GM18519 (cell line): ENCODE data around the gene KIAA1958.

Experiments
- ATAC-seq: cut with Tn5 transposase; IDR thresholded peaks from one replicate; pipeline ENCODE4 v1.9.1; 2021; ENCODE audit warnings: mild to moderate bottlenecking, moderate library complexity; ENCODE audit not compliant: unreplicated experiment, low FRiP score

KIAA1958 gene

GRCh38 chr9:112527959-112528358 is 41.3 kb downstream of the KIAA1958 start:
- ATAC-seq, result no peak

- ATAC-seq, result no peak
Measured at GRCh38 chr9:112529316-112529715, 42.7 kb downstream of the KIAA1958 start.

DNA sequence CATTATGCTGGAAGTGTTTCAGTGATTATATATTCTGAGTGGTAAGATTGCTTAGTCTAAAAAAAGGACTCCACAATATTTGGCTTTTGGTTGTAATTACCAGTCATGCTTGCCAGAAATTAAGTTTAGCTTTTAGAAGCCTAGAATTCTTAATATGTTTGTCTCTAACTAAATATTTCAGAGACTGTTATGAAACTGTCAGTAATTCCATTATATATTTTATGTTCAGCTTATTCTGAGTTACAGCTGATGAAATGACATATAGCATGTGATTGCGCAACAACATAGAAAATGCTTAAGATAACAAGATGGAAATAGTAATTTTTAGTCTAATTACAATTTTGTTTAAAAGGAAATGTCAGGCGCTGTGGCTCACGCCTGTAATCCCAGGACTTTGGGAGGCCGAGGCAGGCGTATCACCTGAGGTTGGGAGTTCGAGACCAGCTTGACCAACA is 44.2 kb downstream of the KIAA1958 start:
- no peak for ATAC-seq

DNA sequence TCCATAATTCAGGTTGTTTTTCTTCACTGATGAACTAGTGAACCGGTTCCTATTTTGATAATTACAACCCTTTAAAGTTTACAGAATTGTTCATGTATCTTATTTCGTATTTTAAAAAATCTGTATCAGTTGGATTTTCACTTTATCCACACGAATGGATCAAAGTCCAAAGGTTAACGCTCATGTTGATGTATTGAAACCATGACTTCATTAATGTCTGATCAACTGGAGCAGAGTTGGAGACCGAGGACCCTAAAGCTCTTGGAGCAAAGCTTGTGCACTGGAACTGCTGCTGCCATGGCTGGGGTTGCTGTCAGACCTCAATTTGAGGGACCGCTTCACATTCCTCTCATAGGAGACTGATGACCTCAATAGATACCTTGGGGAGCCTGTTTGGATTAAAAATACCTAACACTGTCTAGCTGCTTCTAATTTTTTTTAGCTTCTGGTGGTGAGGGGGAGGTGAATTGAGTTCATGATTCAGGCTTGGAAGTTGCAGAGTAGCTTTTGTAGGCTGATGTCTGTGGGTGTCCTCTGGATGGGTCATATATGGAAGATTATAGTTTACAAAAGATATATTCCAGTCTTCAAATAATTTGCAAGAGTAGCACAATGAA is 45.1 kb downstream of the KIAA1958 start:
- no peak for ATAC-seq

GRCh38 chr9:112532427-112532826 is 45.8 kb downstream of the KIAA1958 start:
- ATAC-seq, result no peak

- ATAC-seq, result no peak
Measured at GRCh38 chr9:112533660-112534059, 47.0 kb downstream of the KIAA1958 start.

DNA sequence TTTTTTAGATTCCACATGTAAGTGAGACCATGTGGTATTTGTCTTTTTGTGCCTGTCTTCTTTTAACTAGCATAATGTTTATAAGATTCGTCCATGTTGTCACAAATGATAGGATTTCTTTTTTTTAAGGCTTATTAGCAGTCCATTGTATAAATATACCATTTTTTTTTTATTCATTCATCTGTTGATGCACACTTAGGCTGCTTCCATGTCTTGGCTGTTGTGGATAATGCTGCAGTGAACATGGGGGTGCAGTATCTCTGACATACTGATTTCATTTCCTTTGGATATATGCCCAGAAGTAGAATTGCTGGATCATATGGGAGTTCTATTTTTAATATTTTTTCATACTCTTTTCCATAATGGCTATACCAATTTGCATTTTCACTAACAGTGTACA is 48.7 kb downstream of the KIAA1958 start:
- ATAC-seq, result no peak

DNA sequence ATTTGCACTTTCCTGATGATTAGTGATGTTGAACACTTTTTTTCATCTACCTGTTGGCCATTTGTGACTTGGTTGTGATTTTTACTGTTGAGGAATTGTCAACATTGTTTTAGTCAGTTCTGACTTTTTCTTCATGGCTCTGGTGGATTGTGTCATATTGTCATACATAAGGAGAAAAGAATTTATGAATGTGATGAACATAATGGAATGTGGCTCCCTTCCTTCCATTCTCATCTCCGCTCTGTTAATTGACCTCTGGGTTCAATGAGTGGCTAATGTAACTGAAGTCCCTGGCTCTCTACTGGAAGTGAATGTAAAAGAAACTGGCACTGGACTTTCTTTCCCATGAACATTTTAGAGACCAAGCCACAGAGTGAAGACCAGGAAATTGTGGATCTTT is 49.2 kb downstream of the KIAA1958 start:
- ATAC-seq, result no peak

DNA sequence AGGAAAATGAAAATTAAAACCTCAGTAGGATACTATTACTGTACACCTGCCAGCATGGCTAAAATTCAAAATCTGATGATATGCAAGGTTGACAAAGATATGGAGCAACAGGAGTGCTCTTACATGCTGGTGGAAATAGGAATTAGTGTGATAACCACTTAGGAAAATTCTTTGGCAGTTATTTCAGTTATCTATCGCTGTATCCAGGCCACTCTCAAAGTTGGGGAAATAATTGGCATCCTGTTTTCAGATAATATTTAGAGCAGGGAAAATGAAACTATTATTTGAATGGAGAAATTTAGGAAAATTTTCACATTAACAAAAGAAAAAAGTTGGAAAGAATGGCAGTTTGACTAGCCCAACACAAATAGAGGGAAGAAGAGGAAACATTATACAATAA is 50.9 kb downstream of the KIAA1958 start:
- no peak for ATAC-seq

DNA sequence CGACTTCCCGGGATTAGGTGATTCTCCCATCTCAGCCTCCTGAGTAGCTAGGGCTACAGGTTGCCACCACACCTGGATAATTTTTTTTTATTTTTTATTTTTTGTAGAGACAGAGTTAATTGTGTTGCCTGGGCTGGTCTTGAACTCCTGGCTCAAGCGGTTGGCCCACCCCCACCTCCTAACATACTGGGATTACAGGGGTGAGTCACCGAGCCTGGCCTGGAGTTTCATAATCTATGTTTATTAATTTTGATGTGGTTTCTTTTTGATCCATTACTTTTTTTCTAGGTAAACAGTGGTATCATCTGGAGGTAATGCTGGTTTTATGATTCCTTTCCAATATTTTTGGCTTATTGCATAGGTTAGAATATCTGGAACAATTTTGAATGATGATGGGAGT is 54.2 kb downstream of the KIAA1958 start:
- no peak for ATAC-seq

DNA sequence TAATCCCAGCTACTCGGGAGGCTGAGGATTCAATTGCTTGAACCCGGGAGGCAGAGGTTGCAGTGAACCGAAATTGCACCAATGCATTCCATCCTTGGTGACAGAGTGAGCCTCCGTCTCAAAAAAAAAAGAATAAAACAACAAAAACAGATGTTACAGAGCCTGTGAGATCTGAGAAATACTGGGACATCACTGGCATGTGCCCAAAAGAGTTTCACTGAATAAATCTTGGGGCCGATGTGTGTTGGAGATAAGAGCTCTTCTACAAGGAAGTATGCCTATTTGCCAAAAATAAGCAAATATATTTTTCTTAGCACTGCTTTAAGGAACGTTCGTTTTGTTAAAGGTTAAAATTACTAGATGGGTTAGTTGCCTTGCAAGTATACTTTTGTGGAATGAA is 55.1 kb downstream of the KIAA1958 start:
- ATAC-seq, result no peak

DNA sequence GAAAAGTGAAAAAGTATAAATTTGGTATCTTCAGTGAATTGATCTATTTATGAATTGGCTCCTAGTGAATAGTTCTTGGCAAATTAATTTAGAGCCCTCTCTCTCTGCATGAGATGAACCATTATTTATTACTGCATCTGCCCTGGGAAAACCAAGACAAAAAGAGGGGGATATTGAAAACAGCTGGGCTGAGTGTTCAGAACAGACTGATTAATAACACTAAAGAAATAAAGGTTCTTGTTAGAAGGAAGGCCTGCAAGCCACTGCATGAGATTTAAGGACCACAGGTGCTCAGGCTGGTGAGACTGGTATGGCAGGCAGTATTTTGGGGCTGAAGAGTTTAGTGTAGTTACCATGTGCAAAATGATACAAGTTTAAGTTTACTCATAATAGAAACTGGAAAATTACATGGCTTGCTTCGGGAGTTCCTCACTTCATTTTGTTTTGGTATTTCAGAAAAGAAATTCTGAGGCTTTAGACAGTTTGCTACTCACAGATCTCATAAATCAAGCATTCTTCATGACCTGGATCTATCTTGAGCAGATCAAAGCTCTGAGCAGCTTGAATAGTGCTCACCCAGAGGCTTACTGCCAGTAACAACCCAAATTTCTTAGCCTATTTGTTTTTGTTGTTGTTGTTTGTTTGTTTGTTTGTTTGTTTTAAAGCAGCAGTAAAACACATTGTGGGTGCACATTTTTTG is 56.1 kb downstream of the KIAA1958 start:
- ATAC-seq, result no peak

GRCh38 chr9:112544477-112544876 is 57.9 kb downstream of the KIAA1958 start:
- ATAC-seq, result no peak

- no peak for ATAC-seq
Measured at GRCh38 chr9:112545237-112545636, 58.6 kb downstream of the KIAA1958 start.

GRCh38 chr9:112546149-112547012 is 59.8 kb downstream of the KIAA1958 start:
- no peak for ATAC-seq

- no peak for ATAC-seq
Measured at GRCh38 chr9:112548051-112548440, 61.4 kb downstream of the KIAA1958 start.

DNA sequence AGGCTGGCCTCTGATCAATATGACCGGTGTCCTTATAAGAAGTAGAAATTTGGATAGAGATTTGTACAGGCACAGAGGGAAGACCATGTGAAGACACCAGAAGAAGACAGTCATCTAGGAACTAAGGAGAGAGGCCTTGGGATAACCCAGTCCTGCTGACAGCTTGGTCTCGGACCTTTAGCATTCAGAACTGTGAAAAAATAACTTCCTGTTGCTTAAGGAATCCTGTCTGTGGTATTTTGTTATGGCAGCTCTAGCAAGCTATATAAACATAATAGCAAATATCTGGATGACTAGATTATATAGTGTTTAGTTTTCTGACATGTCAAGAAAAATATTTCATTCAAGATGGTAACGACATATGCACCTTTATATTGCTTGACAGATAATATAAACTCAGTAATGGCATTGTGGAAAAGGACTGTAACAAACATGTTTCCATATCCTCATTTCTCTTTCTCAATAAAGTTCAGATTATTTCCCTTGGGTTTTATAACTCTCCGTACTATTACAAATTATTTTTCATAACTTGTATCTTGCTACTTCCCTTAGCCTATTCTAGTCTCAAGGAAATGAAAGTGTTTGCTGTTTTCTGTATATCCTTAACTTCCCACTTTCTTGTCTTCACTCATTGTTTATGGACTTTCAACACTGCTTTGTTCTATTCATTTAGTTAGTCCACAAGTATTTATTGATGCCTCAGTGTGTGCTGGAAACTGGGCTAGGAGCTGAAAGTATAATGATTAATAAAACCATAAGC is 62.4 kb downstream of the KIAA1958 start:
- ATAC-seq, result no peak

- no peak for ATAC-seq
Measured at GRCh38 chr9:112550531-112550930, 63.9 kb downstream of the KIAA1958 start.

DNA sequence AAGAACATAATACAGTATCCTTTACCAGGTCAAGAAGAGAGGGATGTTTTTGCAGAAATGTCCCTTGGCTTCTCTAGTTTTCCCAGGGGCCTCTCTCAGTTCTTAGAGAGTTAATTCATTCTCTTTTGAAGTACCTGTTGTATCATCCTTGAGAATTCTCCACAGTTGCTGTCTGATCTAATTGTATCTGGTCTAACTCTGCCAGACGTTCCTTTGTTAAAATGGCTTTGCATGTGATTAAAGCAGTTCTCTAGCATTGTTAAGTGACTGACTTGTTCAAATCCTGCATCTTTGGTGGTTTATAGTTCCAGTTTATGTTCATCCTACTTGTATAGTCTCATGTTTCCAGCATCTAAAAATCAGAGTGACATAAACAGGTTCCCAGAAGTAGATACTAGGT is 65.0 kb downstream of the KIAA1958 start:
- no peak for ATAC-seq

GRCh38 chr9:112552229-112553056 is 65.8 kb downstream of the KIAA1958 start:
- no peak for ATAC-seq
